ENCODE results near the gene ADGRD2.

DNA sequence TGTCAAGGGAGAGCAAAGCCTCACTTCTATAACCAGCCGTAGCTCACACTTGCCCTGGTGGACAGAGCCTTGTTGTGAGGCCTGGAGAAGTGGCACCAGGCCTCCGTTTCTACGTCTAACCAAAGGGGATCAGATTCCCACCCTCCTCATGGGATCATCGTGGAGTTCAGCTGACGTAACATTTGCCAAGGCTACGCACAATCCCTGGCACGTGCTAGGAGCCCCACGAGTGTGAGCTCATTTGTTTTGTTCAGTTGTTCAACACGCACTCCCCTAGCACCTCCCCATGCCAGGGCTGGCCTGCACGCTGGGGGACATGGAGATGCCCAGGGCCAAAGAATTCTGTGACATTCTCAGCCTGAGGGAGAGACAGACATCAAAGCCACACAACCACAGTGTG lies 23.1 kb downstream of the ADGRD2 start:
- TF ChIP-seq, protein P1, sequence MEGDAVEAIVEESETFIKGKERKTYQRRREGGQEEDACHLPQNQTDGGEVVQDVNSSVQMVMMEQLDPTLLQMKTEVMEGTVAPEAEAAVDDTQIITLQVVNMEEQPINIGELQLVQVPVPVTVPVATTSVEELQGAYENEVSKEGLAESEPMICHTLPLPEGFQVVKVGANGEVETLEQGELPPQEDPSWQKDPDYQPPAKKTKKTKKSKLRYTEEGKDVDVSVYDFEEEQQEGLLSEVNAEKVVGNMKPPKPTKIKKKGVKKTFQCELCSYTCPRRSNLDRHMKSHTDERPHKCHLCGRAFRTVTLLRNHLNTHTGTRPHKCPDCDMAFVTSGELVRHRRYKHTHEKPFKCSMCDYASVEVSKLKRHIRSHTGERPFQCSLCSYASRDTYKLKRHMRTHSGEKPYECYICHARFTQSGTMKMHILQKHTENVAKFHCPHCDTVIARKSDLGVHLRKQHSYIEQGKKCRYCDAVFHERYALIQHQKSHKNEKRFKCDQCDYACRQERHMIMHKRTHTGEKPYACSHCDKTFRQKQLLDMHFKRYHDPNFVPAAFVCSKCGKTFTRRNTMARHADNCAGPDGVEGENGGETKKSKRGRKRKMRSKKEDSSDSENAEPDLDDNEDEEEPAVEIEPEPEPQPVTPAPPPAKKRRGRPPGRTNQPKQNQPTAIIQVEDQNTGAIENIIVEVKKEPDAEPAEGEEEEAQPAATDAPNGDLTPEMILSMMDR (IDR thresholded peaks at IDR 0.05; ENCODE audit: low read depth, low read length, missing input control): no peak
- TF ChIP-seq SP1 (IDR thresholded peaks at IDR 0.05): no peak
- TF ChIP-seq ATF3 (IDR thresholded peaks at IDR 0.05): no peak
- TF ChIP-seq EGR1 (IDR thresholded peaks at IDR 0.05; ENCODE audit: low read depth in 2 of 2): no peak
- TF ChIP-seq FOXA1 (IDR thresholded peaks at IDR 0.05): no peak
- TF ChIP-seq, protein P2, sequence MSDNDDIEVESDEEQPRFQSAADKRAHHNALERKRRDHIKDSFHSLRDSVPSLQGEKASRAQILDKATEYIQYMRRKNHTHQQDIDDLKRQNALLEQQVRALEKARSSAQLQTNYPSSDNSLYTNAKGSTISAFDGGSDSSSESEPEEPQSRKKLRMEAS (IDR thresholded peaks at IDR 0.05): no peak
- TF ChIP-seq HNF4A (conservative IDR thresholded peaks at IDR 0.05): no peak
- TF ChIP-seq HNF4G (IDR thresholded peaks at IDR 0.05): no peak
- no peak for TF ChIP-seq YY1 (IDR thresholded peaks at IDR 0.05)
- no peak for TF ChIP-seq RAD21 (IDR thresholded peaks at IDR 0.05)
